Mucosa of rectum (tissue), 2 donors: ENCODE measurements around the gene SPPL2B.

Experiments used
- H3K27ac ChIP-seq, 2 donors: one replicate each; pipeline ENCODE4 v1.7.0; 2013; ENCODE audit warnings: inconsistent platforms in 2 of 2, low read depth in 2 of 2, low read length in 2 of 2
- H3K27me3 ChIP-seq, 2 donors: one replicate each; pipeline ENCODE4 v1.7.0; 2013; ENCODE audit warnings: low read length in 2 of 2; ENCODE audit not compliant: control insufficient read depth in 2 of 2, insufficient read depth in 2 of 2
- H3K36me3 ChIP-seq, 2 donors: one replicate each; pipeline ENCODE4 v1.7.0; 2013; ENCODE audit warnings: low read length in 2 of 2; ENCODE audit not compliant: control insufficient read depth in 2 of 2, insufficient read depth in 2 of 2
- H3K4me1 ChIP-seq, 2 donors: one replicate each; pipeline ENCODE4 v1.7.0; 2013; ENCODE audit warnings: low read length in 2 of 2, mild to moderate bottlenecking in 1 of 2; ENCODE audit not compliant: control insufficient read depth in 2 of 2, insufficient read depth in 2 of 2
- H3K4me3 ChIP-seq, 2 donors: one replicate each; pipeline ENCODE4 v1.7.0; 2013; ENCODE audit warnings: low read length in 2 of 2
- H3K9ac ChIP-seq, 2 donors: one replicate each; pipeline ENCODE4 v1.7.0; 2013; ENCODE audit warnings: low read length in 2 of 2, low read depth in 1 of 2, mild to moderate bottlenecking in 1 of 2
- H3K9me3 ChIP-seq, 2 donors: one replicate each; pipeline ENCODE4 v1.7.0; 2013; ENCODE audit warnings: low read length in 2 of 2; ENCODE audit not compliant: control insufficient read depth in 2 of 2
- donor health status: healthy.
- donor health status: Normal muscosa, but diverticular disease.

Gene SPPL2B

DNA sequence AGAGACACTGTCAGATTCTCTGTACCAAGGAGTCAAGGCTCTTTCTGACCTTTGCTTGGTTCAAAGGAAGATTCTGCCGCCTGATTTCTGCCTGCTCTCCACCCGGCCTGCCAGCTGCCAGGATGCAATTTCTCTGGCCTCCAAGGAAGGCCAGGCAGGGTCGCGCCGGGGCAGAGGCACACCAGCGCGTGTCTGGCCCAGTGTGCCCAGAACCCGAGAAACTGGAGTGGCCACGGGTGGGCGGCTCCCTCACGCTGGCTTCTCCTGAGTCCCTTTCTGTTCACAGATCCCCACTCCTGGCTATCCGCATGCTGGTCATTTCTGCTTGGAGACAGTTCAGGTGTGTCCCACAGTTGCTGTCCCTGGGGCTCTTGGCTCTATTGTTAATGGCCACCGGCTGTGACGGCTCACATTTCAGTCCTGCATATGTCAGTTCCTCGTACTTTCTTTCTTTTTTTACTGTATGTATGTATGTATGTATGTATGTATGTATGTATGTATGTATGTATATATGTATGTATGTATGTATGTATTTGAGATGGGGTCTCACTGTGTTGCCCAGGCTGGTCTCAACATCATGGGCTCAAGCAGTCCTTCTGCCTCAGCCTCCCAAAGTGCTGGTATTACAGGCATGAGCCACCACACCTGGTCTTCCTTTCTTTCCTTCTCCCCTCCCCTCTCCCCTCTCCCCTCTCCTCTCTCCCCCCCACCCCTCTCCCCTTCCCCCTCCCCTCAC, 48.5 kb downstream of the SPPL2B start:
- Histone ChIP-seq H3K4me1 (no peaks in the 10 kb centered on the region), H3K9ac (no peak overlapping the region), H3K27me3 (no peaks in the 10 kb centered on the region), H3K27ac (no peak overlapping the region), H3K36me3 (no peaks in the 10 kb centered on the region), H3K4me3 (no peak overlapping the region), H3K9me3 (peaks cover 4% of the 10 kb centered on the region in 2 donors)

GRCh38 chr19:2380567-2380966, 52.1 kb downstream of the SPPL2B start:
- H3K27ac ChIP-seq = no peak overlapping the region
- peaks cover 0 to 4% of the 10 kb centered on the region in 2 donors for H3K4me1 ChIP-seq
- no peak overlapping the region for H3K4me3 ChIP-seq
- H3K36me3 ChIP-seq = no peaks in the 10 kb centered on the region
- peaks cover 0 to 4% of the 10 kb centered on the region in 2 donors for H3K27me3 ChIP-seq
- H3K9ac ChIP-seq = no peak overlapping the region
- peaks cover 4% of the 10 kb centered on the region in 2 donors for H3K9me3 ChIP-seq

- peaks cover 0 to 4% of the 10 kb centered on the region in 2 donors for H3K4me1 ChIP-seq
- no peak overlapping the region for H3K27ac ChIP-seq
- no peak overlapping the region for H3K4me3 ChIP-seq
- H3K27me3 ChIP-seq = peaks cover 0 to 4% of the 10 kb centered on the region in 2 donors
- peaks cover 4% of the 10 kb centered on the region in 2 donors for H3K9me3 ChIP-seq
- H3K9ac ChIP-seq = no peak overlapping the region
- no peaks in the 10 kb centered on the region for H3K36me3 ChIP-seq
These were observed 52.8 kb downstream of the SPPL2B start for GRCh38 chr19:2381148-2381820.

DNA sequence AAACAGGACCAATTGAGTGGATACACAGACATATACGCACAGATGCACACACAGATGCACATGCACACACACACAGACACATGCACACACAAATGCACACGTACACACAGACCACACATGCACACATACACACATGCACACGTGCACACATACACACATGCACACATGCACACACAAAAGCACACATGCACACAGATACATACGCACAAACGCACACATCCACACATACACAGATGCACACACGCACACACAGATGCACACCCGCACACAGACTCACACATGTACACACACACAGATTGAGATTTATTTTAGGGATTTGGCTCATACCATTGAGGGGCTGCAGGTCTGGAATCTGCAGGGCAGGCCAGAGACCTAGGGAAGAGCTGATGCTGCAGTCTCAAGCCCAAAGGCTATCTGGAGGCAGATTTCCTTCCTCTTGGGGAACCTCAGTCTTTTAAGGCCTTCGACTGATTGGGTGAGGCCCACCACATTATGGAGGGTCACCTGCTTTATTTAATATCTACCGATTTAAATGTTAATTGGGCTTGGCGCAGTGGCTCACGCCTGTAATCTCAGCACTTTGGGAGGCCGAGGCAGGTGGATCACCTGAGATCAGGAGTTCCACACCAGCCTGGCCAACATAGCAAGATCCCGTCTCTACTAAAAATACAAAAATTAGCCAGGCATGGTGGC, 54.2 kb downstream of the SPPL2B start:
- Histone ChIP-seq H3K27ac (no peak overlapping the region), H3K9ac (no peak overlapping the region), H3K9me3 (peaks cover 4% of the 10 kb centered on the region in 2 donors), H3K4me3 (no peak overlapping the region), H3K4me1 (peaks cover 0 to 4% of the 10 kb centered on the region in 2 donors), H3K36me3 (no peaks in the 10 kb centered on the region), H3K27me3 (peaks cover 0 to 4% of the 10 kb centered on the region in 2 donors)

DNA sequence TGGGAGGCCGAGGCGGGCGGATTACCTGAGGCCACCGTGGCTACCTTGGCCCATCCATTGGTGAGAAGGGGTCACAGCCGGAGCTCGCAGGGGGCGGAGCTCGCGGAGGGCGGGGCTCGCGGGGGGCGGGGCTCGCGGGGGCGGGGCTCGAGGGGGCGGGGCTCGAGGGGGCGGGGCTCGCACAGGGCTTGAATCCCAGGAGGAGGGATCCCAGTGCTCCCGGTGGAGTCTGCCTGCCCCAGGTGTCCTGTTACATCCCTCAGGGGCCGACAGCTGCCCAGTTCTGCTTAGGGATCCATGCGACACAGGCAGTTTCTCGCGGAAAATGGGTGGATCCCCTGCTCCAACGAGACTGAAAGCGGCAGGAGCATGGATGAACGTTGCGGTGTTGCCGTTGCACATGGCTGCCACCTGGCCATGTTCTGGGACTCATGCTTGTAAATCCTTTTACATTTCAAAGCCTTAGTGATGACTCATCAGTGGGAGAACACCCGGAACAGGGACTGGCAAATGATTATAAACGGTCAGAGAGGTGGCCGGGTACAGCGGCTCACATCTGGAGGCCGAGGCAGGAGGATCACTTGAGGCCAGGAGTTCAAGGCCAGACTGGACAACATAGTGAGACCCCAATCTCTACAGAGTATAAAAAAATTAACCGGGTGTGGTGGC, 56.7 kb downstream of the SPPL2B start:
- Histone ChIP-seq H3K27ac (peak overlapping the region; percentile 56 to 64), H3K36me3 (no peaks in the 10 kb centered on the region), H3K4me3 (peak overlapping the region; percentile 27 to 54), H3K9me3 (peaks cover 4% of the 10 kb centered on the region in 2 donors), H3K4me1 (peaks cover 0 to 4% of the 10 kb centered on the region in 2 donors), H3K27me3 (peaks cover 0 to 4% of the 10 kb centered on the region in 2 donors), H3K9ac (peak overlapping the region in 1 of 2 donors; percentile 28)

- Histone ChIP-seq H3K27ac (no peak overlapping the region), H3K4me1 (peaks cover 0 to 4% of the 10 kb centered on the region in 2 donors), H3K27me3 (peaks cover 0 to 4% of the 10 kb centered on the region in 2 donors), H3K9ac (no peak overlapping the region), H3K36me3 (no peaks in the 10 kb centered on the region), H3K9me3 (no peaks in the 10 kb centered on the region), H3K4me3 (no peak overlapping the region)
These were observed 59.1 kb downstream of the SPPL2B start for GRCh38 chr19:2387367-2388288.

DNA sequence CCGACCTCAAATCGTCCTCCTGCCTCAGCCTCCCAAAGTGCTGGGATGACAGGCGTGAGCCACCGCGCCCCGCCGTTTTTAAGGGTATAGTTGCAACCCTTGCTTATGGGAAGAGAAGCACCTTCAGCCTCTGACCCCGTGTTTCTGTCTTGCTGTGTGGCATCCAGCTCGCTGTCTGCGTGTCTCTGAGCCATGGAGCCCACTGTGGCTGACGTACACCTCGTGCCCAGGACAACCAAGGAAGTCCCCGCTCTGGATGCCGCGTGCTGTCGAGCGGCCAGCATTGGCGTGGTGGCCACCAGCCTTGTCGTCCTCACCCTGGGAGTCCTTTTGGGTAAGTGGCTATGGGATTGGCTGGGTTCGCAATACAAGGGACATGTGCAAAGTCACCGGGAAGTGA, 61.1 kb downstream of the SPPL2B start:
- H3K4me1 ChIP-seq = peaks cover 7 to 12% of the 10 kb centered on the region in 2 donors
- no peaks in the 10 kb centered on the region for H3K9me3 ChIP-seq

DNA sequence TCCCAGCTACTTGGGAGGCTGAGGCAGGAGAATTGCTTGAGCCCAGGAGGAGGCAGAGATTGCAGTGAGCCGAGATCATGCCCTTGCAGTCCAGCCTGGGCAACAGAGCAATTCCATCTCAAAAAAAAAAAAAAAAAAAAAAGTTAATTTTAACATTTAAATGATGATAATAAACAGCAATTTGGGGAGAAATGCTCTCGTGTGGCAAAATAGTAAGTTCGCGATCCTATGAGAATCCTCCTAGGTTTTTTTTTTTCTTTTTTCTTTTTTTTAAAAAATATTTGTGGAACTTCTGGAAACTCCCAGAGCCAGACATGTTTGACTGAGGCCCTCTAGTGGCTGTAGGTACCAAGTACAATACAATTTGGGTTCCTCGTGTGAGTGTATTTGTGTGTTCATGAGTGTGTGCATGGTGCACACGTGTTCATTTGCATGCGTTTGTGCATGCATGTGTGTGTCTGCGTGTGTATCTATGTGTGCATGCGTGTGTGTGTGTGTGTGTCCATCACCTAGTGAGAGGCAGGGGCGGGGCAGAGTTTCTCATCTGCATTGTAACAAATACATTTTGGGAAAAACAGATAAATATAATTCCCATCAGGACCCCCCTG, 62.7 kb downstream of the SPPL2B start:
- no peaks in the 10 kb centered on the region for H3K9me3 ChIP-seq
- no peak overlapping the region for H3K27ac ChIP-seq
- peaks cover 13 to 15% of the 10 kb centered on the region in 2 donors for H3K4me1 ChIP-seq
- H3K36me3 ChIP-seq = no peaks in the 10 kb centered on the region
- no peak overlapping the region for H3K9ac ChIP-seq
- H3K4me3 ChIP-seq = no peak overlapping the region
- H3K27me3 ChIP-seq = no peaks in the 10 kb centered on the region

More for the DNA sequence above, 61.1 kb downstream of the SPPL2B start:
- H3K36me3 ChIP-seq = no peaks in the 10 kb centered on the region
- no peaks in the 10 kb centered on the region for H3K27me3 ChIP-seq
- H3K27ac ChIP-seq = no peak overlapping the region
- no peak overlapping the region for H3K9ac ChIP-seq
- no peak overlapping the region for H3K4me3 ChIP-seq

- Histone ChIP-seq H3K4me1 (peaks cover 13 to 15% of the 10 kb centered on the region in 2 donors), H3K27me3 (no peaks in the 10 kb centered on the region), H3K9me3 (no peaks in the 10 kb centered on the region), H3K27ac (no peak overlapping the region), H3K4me3 (no peak overlapping the region), H3K9ac (no peak overlapping the region), H3K36me3 (no peaks in the 10 kb centered on the region)
These were observed 63.9 kb downstream of the SPPL2B start for GRCh38 chr19:2392366-2392765.
